GM13976 (cell line): ENCODE data around the gene ABHD16B.
"Not testable (repeated sequence)": the region's sequence is repeated elsewhere in the genome, so short reads cannot be mapped to it uniquely, and the experiment has no call there.

Source experiments
- DNase-seq: peaks from one replicate; pipeline ENCODE4 v3.0.0; 2012; ENCODE audit warnings: low spot score
- CTCF ChIP-seq: IDR thresholded peaks from 2 replicates; pipeline ENCODE4 v1.5.1; 2012; ENCODE audit warnings: borderline replicate concordance, mild to moderate bottlenecking; ENCODE audit not compliant: insufficient read depth; ENCODE audit errors: extremely low read depth, missing control alignments, control extremely low read depth
- in situ Hi-C: fragments of 300-500 bp; cut with MboI; formaldehyde crosslinking; loops from one replicate; pipeline ENCODE4 v1.12.0; 2022; ENCODE audit warnings: low sequenced_read_pairs, mixed read lengths, inconsistent platforms; ENCODE audit not compliant: unreplicated experiment

Gene ABHD16B

GRCh38 chr20:63864545-63864977, 3.3 kb downstream of the ABHD16B start:
- no peak for DNase-seq

GRCh38 chr20:63864978-63865640, 3.8 kb downstream of the ABHD16B start, which contains the start of gene TPD52L2:
Gene TPD52L2, plus strand, starts transcription at chr20:63865270. Its CDS starts 96 bp downstream, at chr20:63865366.
- DNase-seq, result peak; percentile 97
- TF ChIP-seq CTCF, result no peak
- in situ Hi-C loops, result loop anchor here (25.0 kb wide), 1 partner anchor 328 kb away; the partner anchor contains the start of genes PTK6 and SRMS

More at GRCh38 chr20:63864545-63864977, 3.3 kb downstream of the ABHD16B start:
- TF ChIP-seq CTCF, result no peak
- in situ Hi-C loops, result loop anchor here (25.0 kb wide), 1 partner anchor 327 kb away; the partner anchor contains the start of genes PTK6 and SRMS

- DNase-seq, result not testable (repeated sequence)
- in situ Hi-C loops, result loop anchor here (25.0 kb wide), 1 partner anchor 330 kb away; the partner anchor contains the start of genes PTK6 and SRMS
Observed at GRCh38 chr20:63867042-63867441, 5.7 kb downstream of the ABHD16B start.

- DNase-seq, result no peak
- TF ChIP-seq CTCF, result no peak
- in situ Hi-C loops, result loop anchor here (25.0 kb wide), 1 partner anchor 331 kb away; the partner anchor contains the start of genes PTK6 and SRMS
Observed at GRCh38 chr20:63868264-63868663, 7.0 kb downstream of the ABHD16B start.

GRCh38 chr20:63873477-63873971, 12.2 kb downstream of the ABHD16B start:
- DNase-seq, result no peak
- in situ Hi-C loops, result loop anchor here (25.0 kb wide), 1 partner anchor 336 kb away; the partner anchor contains the start of genes PTK6 and SRMS
- no peak for TF ChIP-seq CTCF

GRCh38 chr20:63874241-63874640, 12.9 kb downstream of the ABHD16B start:
- in situ Hi-C loops, result loop anchor here (25.0 kb wide), 1 partner anchor 337 kb away; the partner anchor contains the start of genes PTK6 and SRMS
- not testable (repeated sequence) for DNase-seq

GRCh38 chr20:63876489-63877036, 15.3 kb downstream of the ABHD16B start:
- in situ Hi-C loops, result no loop called here
- no peak for TF ChIP-seq CTCF
- no peak for DNase-seq
